Endothelial cell of umbilical vein (primary cell): Measurements from ENCODE around the gene STIM1. TPM values are rescaled to one million over a fixed set of nuclear protein-coding genes. Genes with fewer than 3 reads are reported as not detected.

Experiments used
- BruUV-seq: library from RNA; stranded (reverse); fragments of 400-500 nt; replicated peaks from 2 replicates; lab custom pipeline; 2021; lab: Mats Ljungman, UMichigan
- CTCF ChIA-PET: fragments of 300-600, 350-600 bp; sonication (Branson Sonifier 250); formaldehyde crosslinking; loops from one replicate; lab custom pipeline; 2021; ENCODE audit warnings: antibody characterized with exemption, inconsistent platforms; lab: Charles Lee
- POLR2A ChIA-PET: fragments of 300-600, 350-600 bp; sonication (Branson Sonifier 250); formaldehyde crosslinking; loops from one replicate; lab custom pipeline; 2021; ENCODE audit warnings: antibody characterized with exemption, inconsistent platforms; lab: Charles Lee
- DNase-seq: peaks from one replicate; pipeline ENCODE4 v3.0.0-alpha.2; 2011; ENCODE audit warnings: low read depth, low spot score
- FAIRE-seq: peaks from 2 replicates; lab custom pipeline; 2011; peaks lifted over from hg19 to GRCh38; lab: Jason Lieb, UNC
- H2AFZ ChIP-seq: 2 replicates; pipeline ENCODE4 v1.6.0; 2012; ENCODE audit warnings: low read depth, low read length, control low read depth, inconsistent platforms
- H3K27ac ChIP-seq: 2 replicates; pipeline ENCODE4 v1.5.1; 2011; ENCODE audit warnings: low read depth, mild to moderate bottlenecking, control low read depth, low read length, moderate library complexity; ENCODE audit not compliant: insufficient read depth
- H3K27me3 ChIP-seq, 2 experiments: 2 replicates each; pipeline versions ENCODE4 v1.6.0 to v1.6.1; 2011; ENCODE audit warnings: low read length in 2 of 2, mixed read lengths in 1 of 2; ENCODE audit not compliant: control insufficient read depth in 2 of 2, insufficient read depth in 2 of 2
- H3K36me3 ChIP-seq, 2 experiments: 2 replicates in 1 of 2; 3 replicates in 1 of 2; pipeline ENCODE4 v1.5.1; 2011; ENCODE audit warnings: low read length in 2 of 2, mild to moderate bottlenecking in 1 of 2, moderate library complexity in 1 of 2; ENCODE audit not compliant: control insufficient read depth in 2 of 2, insufficient read depth in 2 of 2; ENCODE audit errors: extremely low read depth in 1 of 2
- H3K4me1 ChIP-seq: 3 replicates; pipeline ENCODE4 v1.5.1; 2011; ENCODE audit warnings: mild to moderate bottlenecking, low read length; ENCODE audit not compliant: control insufficient read depth, insufficient read depth; ENCODE audit errors: extremely low read depth
- H3K4me2 ChIP-seq: 2 replicates; pipeline ENCODE4 v1.6.1; 2011; ENCODE audit warnings: low read length, control low read depth, mixed read lengths; ENCODE audit not compliant: insufficient read depth
- H3K4me3 ChIP-seq, 3 experiments: fragments of 200-600 bp in 1 of 3; sonication (generic), shearing (Covaris generic) in 1 of 3; replicated peaks in 1 of 3; 2 replicates each; pipeline ENCODE4 v1.5.1; 2011 to 2016; ENCODE audit warnings: control low read depth in 3 of 3, low read length in 3 of 3, mild to moderate bottlenecking in 2 of 3, inconsistent platforms in 1 of 3, low read depth in 1 of 3, moderate library complexity in 1 of 3; ENCODE audit not compliant: insufficient read depth in 1 of 3
- H3K79me2 ChIP-seq: 2 replicates; pipeline ENCODE4 v1.6.0; 2012; ENCODE audit warnings: low read length, inconsistent platforms; ENCODE audit not compliant: control insufficient read depth, insufficient read depth
- H3K9ac ChIP-seq: replicated peaks from 2 replicates; pipeline ENCODE3; 2011; ENCODE audit warnings: low read length, control low read depth; ENCODE audit not compliant: insufficient read depth; ENCODE audit errors: extremely low read depth
- H3K9me1 ChIP-seq: replicated peaks from 3 replicates; pipeline ENCODE4 v1.6.0; 2011; ENCODE audit warnings: mild to moderate bottlenecking, low read length; ENCODE audit not compliant: control insufficient read depth, insufficient read depth; ENCODE audit errors: extremely low read depth
- H3K9me3 ChIP-seq: replicated peaks from 2 replicates; pipeline ENCODE4 v1.5.1; 2012; ENCODE audit warnings: low read length, inconsistent platforms; ENCODE audit not compliant: control insufficient read depth, insufficient read depth
- H4K20me1 ChIP-seq: replicated peaks from 2 replicates; pipeline ENCODE3; 2011; ENCODE audit warnings: mild to moderate bottlenecking, low read length; ENCODE audit not compliant: control insufficient read depth, insufficient read depth; ENCODE audit errors: extremely low read depth
- CTCF ChIP-seq, 2 donors: IDR thresholded peaks; 1 replicate in 1 of 2; 2 replicates in 1 of 2; pipeline ENCODE4 v1.5.1; 2011; ENCODE audit warnings: low read length in 2 of 2, mild to moderate bottlenecking in 2 of 2, moderate library complexity in 2 of 2, control low read depth in 1 of 2, inconsistent platforms in 1 of 2, low read depth in 1 of 2; ENCODE audit not compliant: insufficient read depth in 1 of 2; ENCODE audit errors: extremely low read depth in 1 of 2
- EZH2 ChIP-seq: IDR thresholded peaks from 2 replicates; pipeline ENCODE4 v1.6.1; 2012; ENCODE audit warnings: borderline replicate concordance, low read depth, mild to moderate bottlenecking, moderate library complexity, low read length, inconsistent platforms; ENCODE audit not compliant: severe bottlenecking
- FOS ChIP-seq: IDR thresholded peaks from 2 replicates; pipeline ENCODE4 v1.6.1; 2011; ENCODE audit warnings: mild to moderate bottlenecking, low read length, moderate library complexity, borderline replicate concordance; ENCODE audit not compliant: insufficient read depth
- GATA2 ChIP-seq: IDR thresholded peaks from 2 replicates; pipeline ENCODE4 v1.7.0; 2011; ENCODE audit warnings: low read depth, mild to moderate bottlenecking, moderate library complexity, mixed read lengths, low read length; ENCODE audit not compliant: insufficient read length, insufficient read depth
- JUN ChIP-seq: IDR thresholded peaks from 2 replicates; pipeline ENCODE4 v1.6.1; 2011; ENCODE audit warnings: borderline replicate concordance, low read depth; ENCODE audit not compliant: insufficient read length, insufficient read depth
- MAX ChIP-seq: IDR thresholded peaks from 2 replicates; pipeline ENCODE4 v1.6.1; 2011; ENCODE audit not compliant: insufficient read depth, insufficient read length
- MYC ChIP-seq: IDR thresholded peaks from one replicate; pipeline ENCODE4 v1.6.1; 2011; ENCODE audit warnings: mild to moderate bottlenecking, low read depth, low read length
- POLR2A ChIP-seq: IDR thresholded peaks from 2 replicates; pipeline ENCODE4 v1.6.1; 2012; ENCODE audit warnings: low read depth, mild to moderate bottlenecking, control low read depth, low read length
- POLR2AphosphoS5 ChIP-seq: IDR thresholded peaks from 2 replicates; pipeline ENCODE4 v1.6.1; 2012; ENCODE audit warnings: low read depth, mild to moderate bottlenecking, control low read depth, low read length, moderate library complexity; ENCODE audit not compliant: insufficient read depth
- dilution Hi-C: fragments of 300-500 bp; cut with MboI; formaldehyde crosslinking; loops from one replicate; pipeline ENCODE4 v1.15.0; 2019; ENCODE audit warnings: low sequenced_read_pairs; ENCODE audit not compliant: extremely low pct_ligation_motif_present
- intact Hi-C: fragments of 100-400 bp; cut with micrococcal nuclease; formaldehyde crosslinking; loops from one replicate; pipeline ENCODE4 v1.10.0; 2022
- polyA plus RNA-seq, 4 experiments: library from polyadenylated mRNA; depleted of rRNA in 3 of 4; stranded (reverse) in 3 of 4; unstranded in 1 of 4; fragments of >200 nt; gene quantifications; 2 replicates each; pipeline versions ENCODE4 v1.2.1 to v1.2.3, GENCODE V29; 2011 to 2012; ENCODE audit warnings: missing spikeins in 1 of 4
- total RNA-seq: library from RNA; stranded (reverse); gene quantifications from 2 replicates; pipeline ENCODE4 v1.2.3, GENCODE V29; 2021

The STIM1 gene
- total and polyA plus RNA-seq, 2 donors (not counting 3 experiments of a cell fraction or from before 2014, with no cell fraction given): 32.7 to 33.4 TPM

- BruUV-seq: no TSS peak
- DNase-seq (no peak), FAIRE-seq (no peak)
- intact Hi-C loops (no loop called here), dilution Hi-C loops (no loop called here)
- H2AFZ ChIP-seq: no peak overlapping the region
- no peaks in the 10 kb centered on the region for H3K36me3 ChIP-seq
- H3K79me2 ChIP-seq: no peaks in the 10 kb centered on the region
- H3K27me3 ChIP-seq: no peaks in the 10 kb centered on the region
- no peak overlapping the region for H3K27ac ChIP-seq
- H3K9me3 ChIP-seq: no peaks in the 10 kb centered on the region
- no peak overlapping the region for H3K4me3 ChIP-seq
- ChIA-PET CTCF (interaction anchor here (0.6 to 2.8 kb wide), 2 partner anchors 177 to 206 kb away, joined by 4 to 8 read pairs; partner anchors contain the start of gene STIM1), POLR2A (no interaction called here)
- no peaks in the 10 kb centered on the region for H4K20me1 ChIP-seq
- TF ChIP-seq EZH2: no peak
- TF ChIP-seq MAX: no peak
- TF ChIP-seq MYC: no peak
- TF ChIP-seq GATA2: no peak
- TF ChIP-seq CTCF (IDR thresholded peaks at IDR 0.05; ENCODE audit: extremely low read depth in 1 of 2, insufficient read depth in 1 of 2, low read depth in 1 of 2, low read length in 2 of 2): no peak
- no peak for TF ChIP-seq POLR2AphosphoS5
- no peak for TF ChIP-seq JUN
- TF ChIP-seq FOS: no peak
- TF ChIP-seq POLR2A: no peak
- H3K4me2 ChIP-seq: no peak overlapping the region
- H3K4me1 ChIP-seq: no peaks in the 10 kb centered on the region
- no peaks in the 10 kb centered on the region for H3K9me1 ChIP-seq
- H3K9ac ChIP-seq: no peak overlapping the region
These were observed 176.6 kb downstream of the STIM1 start for GRCh38 chr11:4032097-4032496.
